GM23338 (cell line): Measurements from ENCODE around the gene MBNL1. TPM values are rescaled to one million over a fixed set of nuclear protein-coding genes. Genes with fewer than 3 reads are reported as not detected.

Experiments used
- STAT1 ChIP-seq: IDR thresholded peaks from one replicate; pipeline ENCODE4 v1.6.1; 2016; ENCODE audit warnings: antibody characterized with exemption; ENCODE audit not compliant: unreplicated experiment
- ZNF331 ChIP-seq: fragments of 250-450 bp; sonication (Bioruptor Pico); IDR thresholded peaks from 2 replicates; pipeline ENCODE4 v1.5.0; 2020; ENCODE audit warnings: low read depth, mild to moderate bottlenecking, moderate library complexity
- polyA plus RNA-seq: library from polyadenylated mRNA; unstranded; fragments of >200 nt; fragmentation: Nextera tagmentation; extraction: Ambion mirVana; gene quantifications from 2 replicates; pipeline ENCODE4 v1.2.1, GENCODE V29; 2016
- total RNA-seq: library from RNA; depleted of rRNA; stranded (reverse); fragments of >200 nt; shearing (Covaris generic); gene quantifications from 2 replicates; pipeline ENCODE4 v1.2.3, GENCODE V29; 2014
- TF ChIP-seq, protein P1 (sequence below): fragments of 250-450 bp; sonication (Bioruptor Pico); IDR thresholded peaks from 2 replicates; pipeline ENCODE4 v1.5.0; 2020; ENCODE audit warnings: mild to moderate bottlenecking, moderate library complexity
- TF ChIP-seq, protein P2 (sequence below): IDR thresholded peaks from 2 replicates; pipeline ENCODE4 v1.6.1; 2016; ENCODE audit warnings: antibody characterized with exemption
- TF ChIP-seq, protein P3 (sequence below): IDR thresholded peaks from one replicate; pipeline ENCODE4 v1.6.1; 2018; ENCODE audit warnings: antibody characterized with exemption; ENCODE audit not compliant: unreplicated experiment
- TF ChIP-seq, protein P4 (sequence below), 2 experiments: fragments of 200-600 bp in 1 of 2; sonication (generic) in 1 of 2; conservative IDR thresholded peaks; 2 replicates each; pipeline versions ENCODE4 v1.5.1 to v1.6.1; 2016 to 2017; ENCODE audit warnings: antibody characterized with exemption in 2 of 2, low read depth in 2 of 2, mild to moderate bottlenecking in 2 of 2, moderate library complexity in 1 of 2

MBNL1 gene
- total and polyA plus RNA-seq, 2 experiments from 2014 or later, result 9.4 to 23.2 TPM

DNA sequence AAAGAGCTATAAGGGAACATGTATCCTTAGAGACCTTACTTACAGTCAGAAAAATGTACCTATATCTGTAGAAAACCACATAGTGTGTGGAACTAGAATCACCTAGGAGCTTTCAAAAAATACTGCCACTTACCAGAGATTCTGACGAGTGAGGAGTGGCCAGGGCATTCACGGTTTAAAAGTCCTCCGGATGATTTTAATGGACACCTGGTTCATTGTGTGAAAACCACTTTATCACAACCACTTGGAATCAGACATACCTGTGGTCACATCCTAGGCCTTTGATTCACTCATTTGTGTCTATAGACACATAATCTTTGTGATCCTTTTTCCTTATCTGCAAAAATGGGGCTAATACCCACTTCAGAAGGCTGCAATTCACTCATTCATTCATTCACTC lies 159.8 kb downstream of the MBNL1 start (continued):
- TF ChIP-seq, protein P1, sequence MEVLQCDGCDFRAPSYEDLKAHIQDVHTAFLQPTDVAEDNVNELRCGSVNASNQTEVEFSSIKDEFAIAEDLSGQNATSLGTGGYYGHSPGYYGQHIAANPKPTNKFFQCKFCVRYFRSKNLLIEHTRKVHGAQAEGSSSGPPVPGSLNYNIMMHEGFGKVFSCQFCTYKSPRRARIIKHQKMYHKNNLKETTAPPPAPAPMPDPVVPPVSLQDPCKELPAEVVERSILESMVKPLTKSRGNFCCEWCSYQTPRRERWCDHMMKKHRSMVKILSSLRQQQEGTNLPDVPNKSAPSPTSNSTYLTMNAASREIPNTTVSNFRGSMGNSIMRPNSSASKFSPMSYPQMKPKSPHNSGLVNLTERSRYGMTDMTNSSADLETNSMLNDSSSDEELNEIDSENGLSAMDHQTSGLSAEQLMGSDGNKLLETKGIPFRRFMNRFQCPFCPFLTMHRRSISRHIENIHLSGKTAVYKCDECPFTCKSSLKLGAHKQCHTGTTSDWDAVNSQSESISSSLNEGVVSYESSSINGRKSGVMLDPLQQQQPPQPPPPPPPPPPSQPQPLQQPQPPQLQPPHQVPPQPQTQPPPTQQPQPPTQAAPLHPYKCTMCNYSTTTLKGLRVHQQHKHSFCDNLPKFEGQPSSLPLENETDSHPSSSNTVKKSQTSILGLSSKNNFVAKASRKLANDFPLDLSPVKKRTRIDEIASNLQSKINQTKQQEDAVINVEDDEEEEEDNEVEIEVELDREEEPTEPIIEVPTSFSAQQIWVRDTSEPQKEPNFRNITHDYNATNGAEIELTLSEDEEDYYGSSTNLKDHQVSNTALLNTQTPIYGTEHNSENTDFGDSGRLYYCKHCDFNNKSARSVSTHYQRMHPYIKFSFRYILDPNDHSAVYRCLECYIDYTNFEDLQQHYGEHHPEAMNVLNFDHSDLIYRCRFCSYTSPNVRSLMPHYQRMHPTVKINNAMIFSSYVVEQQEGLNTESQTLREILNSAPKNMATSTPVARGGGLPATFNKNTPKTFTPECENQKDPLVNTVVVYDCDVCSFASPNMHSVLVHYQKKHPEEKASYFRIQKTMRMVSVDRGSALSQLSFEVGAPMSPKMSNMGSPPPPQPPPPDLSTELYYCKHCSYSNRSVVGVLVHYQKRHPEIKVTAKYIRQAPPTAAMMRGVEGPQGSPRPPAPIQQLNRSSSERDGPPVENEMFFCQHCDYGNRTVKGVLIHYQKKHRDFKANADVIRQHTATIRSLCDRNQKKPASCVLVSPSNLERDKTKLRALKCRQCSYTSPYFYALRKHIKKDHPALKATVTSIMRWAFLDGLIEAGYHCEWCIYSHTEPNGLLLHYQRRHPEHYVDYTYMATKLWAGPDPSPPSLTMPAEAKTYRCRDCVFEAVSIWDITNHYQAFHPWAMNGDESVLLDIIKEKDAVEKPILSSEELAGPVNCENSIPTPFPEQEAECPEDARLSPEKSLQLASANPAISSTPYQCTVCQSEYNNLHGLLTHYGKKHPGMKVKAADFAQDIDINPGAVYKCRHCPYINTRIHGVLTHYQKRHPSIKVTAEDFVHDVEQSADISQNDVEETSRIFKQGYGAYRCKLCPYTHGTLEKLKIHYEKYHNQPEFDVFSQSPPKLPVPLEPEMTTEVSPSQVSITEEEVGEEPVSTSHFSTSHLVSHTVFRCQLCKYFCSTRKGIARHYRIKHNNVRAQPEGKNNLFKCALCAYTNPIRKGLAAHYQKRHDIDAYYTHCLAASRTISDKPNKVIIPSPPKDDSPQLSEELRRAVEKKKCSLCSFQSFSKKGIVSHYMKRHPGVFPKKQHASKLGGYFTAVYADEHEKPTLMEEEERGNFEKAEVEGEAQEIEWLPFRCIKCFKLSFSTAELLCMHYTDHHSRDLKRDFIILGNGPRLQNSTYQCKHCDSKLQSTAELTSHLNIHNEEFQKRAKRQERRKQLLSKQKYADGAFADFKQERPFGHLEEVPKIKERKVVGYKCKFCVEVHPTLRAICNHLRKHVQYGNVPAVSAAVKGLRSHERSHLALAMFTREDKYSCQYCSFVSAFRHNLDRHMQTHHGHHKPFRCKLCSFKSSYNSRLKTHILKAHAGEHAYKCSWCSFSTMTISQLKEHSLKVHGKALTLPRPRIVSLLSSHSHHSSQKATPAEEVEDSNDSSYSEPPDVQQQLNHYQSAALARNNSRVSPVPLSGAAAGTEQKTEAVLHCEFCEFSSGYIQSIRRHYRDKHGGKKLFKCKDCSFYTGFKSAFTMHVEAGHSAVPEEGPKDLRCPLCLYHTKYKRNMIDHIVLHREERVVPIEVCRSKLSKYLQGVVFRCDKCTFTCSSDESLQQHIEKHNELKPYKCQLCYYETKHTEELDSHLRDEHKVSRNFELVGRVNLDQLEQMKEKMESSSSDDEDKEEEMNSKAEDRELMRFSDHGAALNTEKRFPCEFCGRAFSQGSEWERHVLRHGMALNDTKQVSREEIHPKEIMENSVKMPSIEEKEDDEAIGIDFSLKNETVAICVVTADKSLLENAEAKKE (CRISPR knock-in tag), result no peak
- TF ChIP-seq, protein P2, sequence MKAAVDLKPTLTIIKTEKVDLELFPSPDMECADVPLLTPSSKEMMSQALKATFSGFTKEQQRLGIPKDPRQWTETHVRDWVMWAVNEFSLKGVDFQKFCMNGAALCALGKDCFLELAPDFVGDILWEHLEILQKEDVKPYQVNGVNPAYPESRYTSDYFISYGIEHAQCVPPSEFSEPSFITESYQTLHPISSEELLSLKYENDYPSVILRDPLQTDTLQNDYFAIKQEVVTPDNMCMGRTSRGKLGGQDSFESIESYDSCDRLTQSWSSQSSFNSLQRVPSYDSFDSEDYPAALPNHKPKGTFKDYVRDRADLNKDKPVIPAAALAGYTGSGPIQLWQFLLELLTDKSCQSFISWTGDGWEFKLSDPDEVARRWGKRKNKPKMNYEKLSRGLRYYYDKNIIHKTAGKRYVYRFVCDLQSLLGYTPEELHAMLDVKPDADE, result no peak
- TF ChIP-seq STAT1 (no peak), ZNF331 (CRISPR knock-in tag) (no peak)
- TF ChIP-seq, protein P3, sequence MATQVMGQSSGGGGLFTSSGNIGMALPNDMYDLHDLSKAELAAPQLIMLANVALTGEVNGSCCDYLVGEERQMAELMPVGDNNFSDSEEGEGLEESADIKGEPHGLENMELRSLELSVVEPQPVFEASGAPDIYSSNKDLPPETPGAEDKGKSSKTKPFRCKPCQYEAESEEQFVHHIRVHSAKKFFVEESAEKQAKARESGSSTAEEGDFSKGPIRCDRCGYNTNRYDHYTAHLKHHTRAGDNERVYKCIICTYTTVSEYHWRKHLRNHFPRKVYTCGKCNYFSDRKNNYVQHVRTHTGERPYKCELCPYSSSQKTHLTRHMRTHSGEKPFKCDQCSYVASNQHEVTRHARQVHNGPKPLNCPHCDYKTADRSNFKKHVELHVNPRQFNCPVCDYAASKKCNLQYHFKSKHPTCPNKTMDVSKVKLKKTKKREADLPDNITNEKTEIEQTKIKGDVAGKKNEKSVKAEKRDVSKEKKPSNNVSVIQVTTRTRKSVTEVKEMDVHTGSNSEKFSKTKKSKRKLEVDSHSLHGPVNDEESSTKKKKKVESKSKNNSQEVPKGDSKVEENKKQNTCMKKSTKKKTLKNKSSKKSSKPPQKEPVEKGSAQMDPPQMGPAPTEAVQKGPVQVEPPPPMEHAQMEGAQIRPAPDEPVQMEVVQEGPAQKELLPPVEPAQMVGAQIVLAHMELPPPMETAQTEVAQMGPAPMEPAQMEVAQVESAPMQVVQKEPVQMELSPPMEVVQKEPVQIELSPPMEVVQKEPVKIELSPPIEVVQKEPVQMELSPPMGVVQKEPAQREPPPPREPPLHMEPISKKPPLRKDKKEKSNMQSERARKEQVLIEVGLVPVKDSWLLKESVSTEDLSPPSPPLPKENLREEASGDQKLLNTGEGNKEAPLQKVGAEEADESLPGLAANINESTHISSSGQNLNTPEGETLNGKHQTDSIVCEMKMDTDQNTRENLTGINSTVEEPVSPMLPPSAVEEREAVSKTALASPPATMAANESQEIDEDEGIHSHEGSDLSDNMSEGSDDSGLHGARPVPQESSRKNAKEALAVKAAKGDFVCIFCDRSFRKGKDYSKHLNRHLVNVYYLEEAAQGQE, result no peak
- TF ChIP-seq, protein P4, sequence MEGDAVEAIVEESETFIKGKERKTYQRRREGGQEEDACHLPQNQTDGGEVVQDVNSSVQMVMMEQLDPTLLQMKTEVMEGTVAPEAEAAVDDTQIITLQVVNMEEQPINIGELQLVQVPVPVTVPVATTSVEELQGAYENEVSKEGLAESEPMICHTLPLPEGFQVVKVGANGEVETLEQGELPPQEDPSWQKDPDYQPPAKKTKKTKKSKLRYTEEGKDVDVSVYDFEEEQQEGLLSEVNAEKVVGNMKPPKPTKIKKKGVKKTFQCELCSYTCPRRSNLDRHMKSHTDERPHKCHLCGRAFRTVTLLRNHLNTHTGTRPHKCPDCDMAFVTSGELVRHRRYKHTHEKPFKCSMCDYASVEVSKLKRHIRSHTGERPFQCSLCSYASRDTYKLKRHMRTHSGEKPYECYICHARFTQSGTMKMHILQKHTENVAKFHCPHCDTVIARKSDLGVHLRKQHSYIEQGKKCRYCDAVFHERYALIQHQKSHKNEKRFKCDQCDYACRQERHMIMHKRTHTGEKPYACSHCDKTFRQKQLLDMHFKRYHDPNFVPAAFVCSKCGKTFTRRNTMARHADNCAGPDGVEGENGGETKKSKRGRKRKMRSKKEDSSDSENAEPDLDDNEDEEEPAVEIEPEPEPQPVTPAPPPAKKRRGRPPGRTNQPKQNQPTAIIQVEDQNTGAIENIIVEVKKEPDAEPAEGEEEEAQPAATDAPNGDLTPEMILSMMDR (conservative IDR thresholded peaks at IDR 0.05; ENCODE audit: low read depth in 2 of 2), result no peak
